HL-60 (cell line): ENCODE results near the gene TTLL7.

Source experiments
- POLR2AphosphoS5 ChIP-seq: IDR thresholded peaks from 2 replicates; pipeline ENCODE4 v1.6.1; 2012; ENCODE audit warnings: low read depth
- TF ChIP-seq, protein P1 (sequence below): IDR thresholded peaks from one replicate; pipeline ENCODE4 v1.5.1; 2011; ENCODE audit warnings: low read length, control low read depth, inconsistent platforms; ENCODE audit not compliant: insufficient read depth
- TF ChIP-seq, protein P2 (sequence below): IDR thresholded peaks from 2 replicates; pipeline ENCODE4 v1.6.1; 2012; ENCODE audit warnings: low read depth; ENCODE audit not compliant: insufficient replicate concordance

DNA sequence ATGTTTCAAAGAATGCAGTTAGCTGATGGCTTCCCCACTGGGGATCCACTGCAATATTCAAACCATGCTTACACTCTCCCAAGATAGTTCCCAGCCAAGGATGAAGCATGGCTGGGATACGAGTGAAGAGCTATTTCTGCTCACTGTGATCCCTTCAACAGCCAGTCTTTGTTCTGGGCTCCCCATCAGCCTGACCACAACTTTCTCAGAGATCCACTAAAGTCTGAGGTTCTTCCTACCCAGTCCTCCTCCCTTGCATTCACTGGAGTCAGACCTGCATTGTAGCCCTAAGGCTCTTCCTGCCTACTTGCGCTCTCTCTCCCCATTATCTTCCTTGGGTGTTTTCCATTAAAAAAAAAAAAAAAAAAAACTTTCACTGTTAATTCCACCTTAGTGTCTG lies 101.4 kb downstream of the TTLL7 start:
- TF ChIP-seq, protein P1, sequence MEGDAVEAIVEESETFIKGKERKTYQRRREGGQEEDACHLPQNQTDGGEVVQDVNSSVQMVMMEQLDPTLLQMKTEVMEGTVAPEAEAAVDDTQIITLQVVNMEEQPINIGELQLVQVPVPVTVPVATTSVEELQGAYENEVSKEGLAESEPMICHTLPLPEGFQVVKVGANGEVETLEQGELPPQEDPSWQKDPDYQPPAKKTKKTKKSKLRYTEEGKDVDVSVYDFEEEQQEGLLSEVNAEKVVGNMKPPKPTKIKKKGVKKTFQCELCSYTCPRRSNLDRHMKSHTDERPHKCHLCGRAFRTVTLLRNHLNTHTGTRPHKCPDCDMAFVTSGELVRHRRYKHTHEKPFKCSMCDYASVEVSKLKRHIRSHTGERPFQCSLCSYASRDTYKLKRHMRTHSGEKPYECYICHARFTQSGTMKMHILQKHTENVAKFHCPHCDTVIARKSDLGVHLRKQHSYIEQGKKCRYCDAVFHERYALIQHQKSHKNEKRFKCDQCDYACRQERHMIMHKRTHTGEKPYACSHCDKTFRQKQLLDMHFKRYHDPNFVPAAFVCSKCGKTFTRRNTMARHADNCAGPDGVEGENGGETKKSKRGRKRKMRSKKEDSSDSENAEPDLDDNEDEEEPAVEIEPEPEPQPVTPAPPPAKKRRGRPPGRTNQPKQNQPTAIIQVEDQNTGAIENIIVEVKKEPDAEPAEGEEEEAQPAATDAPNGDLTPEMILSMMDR, result no peak
- no peak for TF ChIP-seq POLR2AphosphoS5
- TF ChIP-seq, protein P2, sequence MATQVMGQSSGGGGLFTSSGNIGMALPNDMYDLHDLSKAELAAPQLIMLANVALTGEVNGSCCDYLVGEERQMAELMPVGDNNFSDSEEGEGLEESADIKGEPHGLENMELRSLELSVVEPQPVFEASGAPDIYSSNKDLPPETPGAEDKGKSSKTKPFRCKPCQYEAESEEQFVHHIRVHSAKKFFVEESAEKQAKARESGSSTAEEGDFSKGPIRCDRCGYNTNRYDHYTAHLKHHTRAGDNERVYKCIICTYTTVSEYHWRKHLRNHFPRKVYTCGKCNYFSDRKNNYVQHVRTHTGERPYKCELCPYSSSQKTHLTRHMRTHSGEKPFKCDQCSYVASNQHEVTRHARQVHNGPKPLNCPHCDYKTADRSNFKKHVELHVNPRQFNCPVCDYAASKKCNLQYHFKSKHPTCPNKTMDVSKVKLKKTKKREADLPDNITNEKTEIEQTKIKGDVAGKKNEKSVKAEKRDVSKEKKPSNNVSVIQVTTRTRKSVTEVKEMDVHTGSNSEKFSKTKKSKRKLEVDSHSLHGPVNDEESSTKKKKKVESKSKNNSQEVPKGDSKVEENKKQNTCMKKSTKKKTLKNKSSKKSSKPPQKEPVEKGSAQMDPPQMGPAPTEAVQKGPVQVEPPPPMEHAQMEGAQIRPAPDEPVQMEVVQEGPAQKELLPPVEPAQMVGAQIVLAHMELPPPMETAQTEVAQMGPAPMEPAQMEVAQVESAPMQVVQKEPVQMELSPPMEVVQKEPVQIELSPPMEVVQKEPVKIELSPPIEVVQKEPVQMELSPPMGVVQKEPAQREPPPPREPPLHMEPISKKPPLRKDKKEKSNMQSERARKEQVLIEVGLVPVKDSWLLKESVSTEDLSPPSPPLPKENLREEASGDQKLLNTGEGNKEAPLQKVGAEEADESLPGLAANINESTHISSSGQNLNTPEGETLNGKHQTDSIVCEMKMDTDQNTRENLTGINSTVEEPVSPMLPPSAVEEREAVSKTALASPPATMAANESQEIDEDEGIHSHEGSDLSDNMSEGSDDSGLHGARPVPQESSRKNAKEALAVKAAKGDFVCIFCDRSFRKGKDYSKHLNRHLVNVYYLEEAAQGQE, result no peak
